Smooth muscle cell (in vitro differentiated cells): ENCODE data around the gene PSPH. TPM values are rescaled to one million over a fixed set of nuclear protein-coding genes. Genes with fewer than 3 reads are reported as not detected.

Source experiments
- DNase-seq: peaks from one replicate; lab custom pipeline; 2025; ENCODE audit not compliant: unreplicated experiment; lab: John Stamatoyannopoulos, UW
- H2AFZ ChIP-seq: fragments of 200-600 bp; sonication (generic); 2 replicates; pipeline ENCODE4 v1.6.0; 2016; ENCODE audit warnings: antibody characterized with exemption, low read depth, mild to moderate bottlenecking
- H3F3A ChIP-seq: fragments of 200-600 bp; sonication (generic); 2 replicates; pipeline ENCODE4 v1.6.0; 2017; ENCODE audit warnings: antibody characterized with exemption, low read depth
- H3K27ac ChIP-seq: fragments of 200-600 bp; sonication (generic); 2 replicates; pipeline ENCODE4 v1.5.1; 2016; ENCODE audit warnings: low read depth, mild to moderate bottlenecking
- H3K27me3 ChIP-seq: fragments of 200-600 bp; sonication (generic); 2 replicates; pipeline ENCODE4 v1.6.1; 2016; ENCODE audit warnings: low read depth, mild to moderate bottlenecking
- H3K36me3 ChIP-seq: fragments of 200-600 bp; sonication (generic); 2 replicates; pipeline ENCODE4 v1.5.1; 2016; ENCODE audit warnings: low read depth
- H3K4me1 ChIP-seq: fragments of 200-600 bp; sonication (generic); 2 replicates; pipeline ENCODE4 v1.5.1; 2016; ENCODE audit warnings: low read depth
- H3K4me2 ChIP-seq: fragments of 200-600 bp; sonication (generic); 2 replicates; pipeline ENCODE4 v1.6.0; 2016; ENCODE audit warnings: mild to moderate bottlenecking
- H3K4me3 ChIP-seq: fragments of 200-600 bp; sonication (generic); 2 replicates; pipeline ENCODE4 v1.5.1; 2016; ENCODE audit warnings: mild to moderate bottlenecking
- H3K79me2 ChIP-seq: fragments of 200-600 bp; sonication (generic); 2 replicates; pipeline ENCODE4 v1.6.0; 2016; ENCODE audit warnings: low read depth, mild to moderate bottlenecking
- H3K9ac ChIP-seq: fragments of 200-600 bp; sonication (generic); 2 replicates; pipeline ENCODE4 v1.6.0; 2016; ENCODE audit warnings: low read depth
- H3K9me3 ChIP-seq: fragments of 200-600 bp; sonication (generic); replicated peaks from 2 replicates; pipeline ENCODE4 v1.5.1; 2016; ENCODE audit warnings: low read depth
- H4K20me1 ChIP-seq: fragments of 200-600 bp; sonication (generic); 2 replicates; pipeline ENCODE4 v1.6.0; 2016; ENCODE audit warnings: low read depth
- CTCF ChIP-seq: fragments of 200-600 bp; sonication (generic); IDR thresholded peaks from 2 replicates; pipeline ENCODE4 v1.5.1; 2017; ENCODE audit warnings: borderline replicate concordance, mild to moderate bottlenecking, antibody characterized with exemption; ENCODE audit not compliant: insufficient read depth, poor library complexity, severe bottlenecking
- WGBS: methylation state at CpG from one replicate; pipeline ENCODE4 v1.1.7; 2016; ENCODE audit warnings: low lambda C conversion rate; 5-methylcytosine and 5-hydroxymethylcytosine counted together
- polyA plus RNA-seq: library from polyadenylated mRNA; unstranded; fragments of >200 nt; fragmentation: Nextera tagmentation; extraction: Ambion mirVana; gene quantifications from 2 replicates; pipeline ENCODE4 v1.2.1, GENCODE V29; 2016
- total RNA-seq: library from RNA; depleted of rRNA; stranded (reverse); fragments of >200 nt; gene quantifications from 2 replicates; pipeline ENCODE4 v1.2.3, GENCODE V29; 2014

Gene PSPH
- total and polyA plus RNA-seq, 2 experiments from 2014 or later, result 14.8 to 31.2 TPM

- H3K9me3 ChIP-seq, result no peaks in the 10 kb centered on the region
- TF ChIP-seq CTCF, result no peak
- no peaks in the 10 kb centered on the region for H3K27me3 ChIP-seq
- no peaks in the 10 kb centered on the region for H3K79me2 ChIP-seq
- H4K20me1 ChIP-seq, result no peaks in the 10 kb centered on the region
- no peak overlapping the region for H3K4me3 ChIP-seq
- no peak overlapping the region for H3K4me2 ChIP-seq
- H3K9ac ChIP-seq, result no peak overlapping the region
- peaks cover 4% of the 10 kb centered on the region for H3K36me3 ChIP-seq
- no peaks in the 10 kb centered on the region for H3F3A ChIP-seq
- H2AFZ ChIP-seq, result no peak overlapping the region
- H3K4me1 ChIP-seq, result no peaks in the 10 kb centered on the region
- DNase-seq, result no peak
- WGBS, result 97% methylated on average over 3 of the region's 3 CpGs
- H3K27ac ChIP-seq, result no peak overlapping the region
Measured at GRCh38 chr7:55992346-55992745, 58.9 kb downstream of the PSPH start.

DNA sequence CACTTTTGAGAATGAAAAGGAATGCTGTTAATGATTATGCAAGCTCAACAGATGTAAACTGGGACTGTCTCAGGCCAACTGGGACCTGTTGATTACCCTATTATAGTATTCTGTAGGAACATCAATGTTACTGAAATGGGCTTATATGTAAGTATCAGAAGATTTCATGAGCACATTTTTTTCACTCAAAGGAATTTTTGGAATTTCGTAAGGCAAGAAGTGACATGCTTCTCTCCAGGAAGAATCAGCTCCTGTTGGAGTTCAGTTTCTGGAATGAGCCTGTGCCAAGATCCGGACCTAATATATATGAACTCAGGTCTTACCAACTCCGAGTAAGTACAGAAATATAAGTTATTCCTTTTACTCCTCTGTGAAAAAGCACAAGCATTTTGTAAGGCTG lies 67.7 kb downstream of the PSPH start:
- Histone ChIP-seq H3K4me1 (no peaks in the 10 kb centered on the region), H3K79me2 (no peaks in the 10 kb centered on the region), H3K9ac (no peak overlapping the region), H3K4me2 (no peak overlapping the region), H2AFZ (no peak overlapping the region), H4K20me1 (no peaks in the 10 kb centered on the region), H3K36me3 (peaks cover 14% of the 10 kb centered on the region), H3K4me3 (no peak overlapping the region), H3K27ac (no peak overlapping the region), H3K9me3 (no peaks in the 10 kb centered on the region), H3F3A (no peaks in the 10 kb centered on the region), H3K27me3 (no peaks in the 10 kb centered on the region)
- no peak for DNase-seq
- 86% methylated on average over 3 of the region's 3 CpGs for WGBS
- TF ChIP-seq CTCF, result no peak

- Histone ChIP-seq H2AFZ (no peak overlapping the region), H3K4me2 (no peak overlapping the region), H3K9me3 (no peaks in the 10 kb centered on the region), H3K4me1 (no peaks in the 10 kb centered on the region), H3F3A (no peaks in the 10 kb centered on the region), H3K36me3 (peaks cover 13% of the 10 kb centered on the region), H3K27me3 (no peaks in the 10 kb centered on the region), H3K4me3 (no peak overlapping the region), H4K20me1 (peaks cover 26% of the 10 kb centered on the region), H3K9ac (no peak overlapping the region), H3K79me2 (peaks cover 5% of the 10 kb centered on the region), H3K27ac (no peak overlapping the region)
- 99% methylated on average over 3 of the region's 3 CpGs for WGBS
- no peak for TF ChIP-seq CTCF
- DNase-seq, result no peak
Measured at GRCh38 chr7:55980266-55980665, 71.0 kb downstream of the PSPH start.

GRCh38 chr7:55977831-55978230 lies 73.4 kb downstream of the PSPH start:
- WGBS, result 95% methylated on average over 4 of the region's 4 CpGs

More at GRCh38 chr7:55977831-55978230, 73.4 kb downstream of the PSPH start:
- Histone ChIP-seq H2AFZ (no peak overlapping the region), H3K4me1 (no peaks in the 10 kb centered on the region), H3K9ac (no peak overlapping the region), H3F3A (no peaks in the 10 kb centered on the region), H3K4me2 (no peak overlapping the region), H3K79me2 (peaks cover 12% of the 10 kb centered on the region), H3K36me3 (peaks cover 5% of the 10 kb centered on the region), H3K27me3 (no peaks in the 10 kb centered on the region), H3K4me3 (no peak overlapping the region), H4K20me1 (peaks cover 51% of the 10 kb centered on the region), H3K27ac (no peak overlapping the region), H3K9me3 (no peaks in the 10 kb centered on the region)
- DNase-seq, result no peak
- no peak for TF ChIP-seq CTCF
